Heart left ventricle (tissue), 16 donors: ENCODE data around the gene SLC25A21. TPM values are rescaled to one million over a fixed set of nuclear protein-coding genes. Genes with fewer than 3 reads are reported as not detected.

Experiments used
- ATAC-seq, 4 donors: fragments of 200-7000 bp; cut with Tn5 transposase; one replicate each; pipeline ENCODE4 v1.9.1; 2020 to 2022; ENCODE audit warnings: moderate library complexity in 4 of 4, mild to moderate bottlenecking in 3 of 4, moderate number of reproducible peaks in 1 of 4
- DNase-seq, 5 donors: peaks; one replicate each; pipeline ENCODE4 v3.0.0-alpha.2; 2020
- H3K27ac ChIP-seq, 12 donors: fragments of 200-600 bp; sonication (generic) in 4 of 12; one replicate each; pipeline versions ENCODE4 v1.5.0 to v1.8.0; 2016 to 2022; ENCODE audit warnings: mild to moderate bottlenecking in 2 of 12
- H3K27me3 ChIP-seq, 9 donors: fragments of 200-600 bp; sonication (generic) in 2 of 9; one replicate each; pipeline versions ENCODE4 v1.5.1 to v1.8.0; 2016 to 2022; ENCODE audit warnings: mild to moderate bottlenecking in 3 of 9
- H3K36me3 ChIP-seq, 9 donors: fragments of 200-600 bp; sonication (generic) in 2 of 9; one replicate each; pipeline versions ENCODE4 v1.5.0 to v1.8.0; 2018 to 2022; ENCODE audit warnings: mild to moderate bottlenecking in 2 of 9
- H3K4me1 ChIP-seq, 12 donors: fragments of 200-600 bp; sonication (generic) in 4 of 12; one replicate each; pipeline versions ENCODE4 v1.5.0 to v1.8.0; 2016 to 2022; ENCODE audit warnings: mild to moderate bottlenecking in 3 of 12
- H3K4me3 ChIP-seq, 12 donors: fragments of 200-600 bp; sonication (generic) in 4 of 12; one replicate each; pipeline versions ENCODE4 v1.5.0 to v1.8.0; 2017 to 2022; ENCODE audit warnings: mild to moderate bottlenecking in 9 of 12, moderate library complexity in 4 of 12
- H3K9me3 ChIP-seq, 12 donors: fragments of 200-600 bp; sonication (generic) in 4 of 12; one replicate each; pipeline versions ENCODE4 v1.5.0 to v1.8.0; 2016 to 2022; ENCODE audit warnings: mild to moderate bottlenecking in 1 of 12
- CTCF ChIP-seq, 12 donors: fragments of 200-600 bp; sonication (generic) in 4 of 12; IDR thresholded peaks; one replicate each; pipeline versions ENCODE4 v1.5.0 to v1.8.0; 2018 to 2022; ENCODE audit warnings: antibody characterized with exemption in 12 of 12, mild to moderate bottlenecking in 5 of 12
- POLR2A ChIP-seq, 2 donors: fragments of 450-650 bp; IDR thresholded peaks; one replicate each; pipeline ENCODE4 v1.6.1; 2017; ENCODE audit warnings: antibody characterized with exemption in 2 of 2, mild to moderate bottlenecking in 2 of 2, moderate library complexity in 2 of 2
- WGBS, 4 donors: extraction: QIAGEN DNeasy Blood & Tissue Kit in 2 of 4; methylation state at CpG; one replicate each; pipeline versions ENCODE4 v1.1.5 to v1.1.7; 2013 to 2018; 5-methylcytosine and 5-hydroxymethylcytosine counted together
- intact Hi-C, 10 donors: fragments of 100-400 bp; cut with DNase I; formaldehyde crosslinking; loops; one replicate each; pipeline versions ENCODE4 v1.11.1 to v1.14.2; 2022
- polyA plus RNA-seq, 2 donors: library from polyadenylated mRNA; stranded (reverse); fragments of 200-250 nt; gene quantifications; one replicate each; pipeline ENCODE4 v1.2.3, GENCODE V29; 2013
- total RNA-seq, 9 donors: library from RNA; depleted of rRNA in 2 of 9; stranded (reverse); fragments of >200 nt in 2 of 9; fragmentation: NEBNext Ultra II Directional in 3 of 9; extraction: Animal tissue kit (Norgen Biotek cat#: 25700) in 3 of 9; gene quantifications; one replicate each; pipeline versions ENCODE4 v1.1.0 to v1.2.4, GENCODE V29; 2016 to 2023
- donor health status: ischemic (EF 13 %, LVEDD 7.1; RV severe dilation, severe dysfunction).
- donor health status: healthy with polysubstance abuse.
- donor health status: DM: no; HTN: yes; CAD: no.
- donor health status: DM: no; HTN: no; CAD: no.
- donor health status: ischemic (EF 25% LVEDD 6.9; RV normal size, moderate dysfunction).
- donor health status: ischemic (EF 25% LVEDD 5.7; RV mildly dilated, moderate dysfunction).
- donor health status: healthy.
- donor health status: DM: yes; HTN: yes; CAD: no.
- donor health status: ischemic (EF 35%, LVEDD 5.7; RV mildly dilated, moderate dysfunction).
- donor health status: nonischemic (EF 11% LVEDD 7.7; RV severe dilation, severe dysfunction).
- donor health status: DM: yes; HTN: yes; CAD: no.
- donor health status: PGD.
- donor health status: ischemic (EF 29% LVEDD 5.4; RV normal size, mild dysfunction).
- donor health status: nonischemic (EF 23%, LVEDD 6.1; RV moderate dilation, normal function).

The SLC25A21 gene
- total and polyA plus RNA-seq, 11 donors, result 0.12 to 1.6 (median 0.24) TPM; not detected in 1

GRCh38 chr14:36996133-36996856 lies 176.1 kb downstream of the SLC25A21 start:
- Histone ChIP-seq H3K9me3 (no peaks in the 10 kb centered on the region), H3K4me1 (no peaks in the 10 kb centered on the region), H3K36me3 (no peaks in the 10 kb centered on the region), H3K4me3 (no peak overlapping the region), H3K27ac (no peak overlapping the region), H3K27me3 (no peaks in the 10 kb centered on the region)
- intact Hi-C loops, result no loop called here
- DNase-seq (no peak), ATAC-seq (no peak)
- 79 to 85% (median 83%) methylated on average over 4 of the region's 4 CpGs for WGBS, 4 donors
- TF ChIP-seq POLR2A (IDR thresholded peaks at IDR 0.05), result no peak
- no peak for TF ChIP-seq CTCF (IDR thresholded peaks at IDR 0.05)

- Histone ChIP-seq H3K27ac (no peak overlapping the region), H3K4me3 (no peak overlapping the region), H3K4me1 (peaks cover 0 to 3% (median 0%) of the 10 kb centered on the region in 12 donors), H3K9me3 (no peaks in the 10 kb centered on the region), H3K27me3 (no peaks in the 10 kb centered on the region), H3K36me3 (no peaks in the 10 kb centered on the region)
- TF ChIP-seq POLR2A (IDR thresholded peaks at IDR 0.05), result no peak
- no peak for TF ChIP-seq CTCF (IDR thresholded peaks at IDR 0.05)
- WGBS, 4 donors, result 82 to 90% (median 85%) methylated on average over 3 of the region's 3 CpGs
- intact Hi-C loops, result no loop called here
- no peak for DNase-seq
- ATAC-seq, result no peak
Observed at GRCh38 chr14:36989806-36990205, 182.6 kb downstream of the SLC25A21 start.

- TF ChIP-seq CTCF (IDR thresholded peaks at IDR 0.05) (no peak), POLR2A (IDR thresholded peaks at IDR 0.05) (no peak)
- Histone ChIP-seq H3K4me1 (peaks cover 0 to 3% (median 0%) of the 10 kb centered on the region in 12 donors), H3K4me3 (no peak overlapping the region), H3K36me3 (no peaks in the 10 kb centered on the region), H3K9me3 (no peaks in the 10 kb centered on the region), H3K27ac (no peak overlapping the region), H3K27me3 (no peaks in the 10 kb centered on the region)
- DNase-seq (no peak), ATAC-seq (no peak)
- intact Hi-C loops, result no loop called here
- WGBS, 4 donors, result 91 to 98% (median 95%) methylated on average over 1 of the region's 1 CpG
Observed at GRCh38 chr14:36988989-36989388, 183.4 kb downstream of the SLC25A21 start.

GRCh38 chr14:36988568-36988967 lies 183.8 kb downstream of the SLC25A21 start:
- 42 to 65% (median 56%) methylated on average over 1 of the region's 1 CpG for WGBS, 4 donors
- DNase-seq, result no peak
- Histone ChIP-seq H3K36me3 (no peaks in the 10 kb centered on the region), H3K27ac (no peak overlapping the region), H3K9me3 (no peaks in the 10 kb centered on the region), H3K27me3 (no peaks in the 10 kb centered on the region), H3K4me3 (no peak overlapping the region), H3K4me1 (peaks cover 0 to 3% (median 0%) of the 10 kb centered on the region in 12 donors)
- no peak for TF ChIP-seq CTCF (IDR thresholded peaks at IDR 0.05)
- intact Hi-C loops, result no loop called here
- no peak for ATAC-seq
